Coronary artery (tissue), 2 donors: ENCODE measurements around the gene DDX31.

Source experiments
- DNase-seq: peaks from one replicate; pipeline ENCODE4 v3.0.0-alpha.2; 2017; ENCODE audit warnings: low spot score
- H3K27ac ChIP-seq, 2 donors: fragments of 200-600 bp; sonication (generic); one replicate each; pipeline ENCODE4 v1.5.1; 2016 to 2019
- H3K4me3 ChIP-seq: fragments of 200-600 bp; sonication (generic); 2 replicates; pipeline ENCODE4 v1.5.1; 2016; ENCODE audit warnings: mild to moderate bottlenecking, moderate library complexity
- CTCF ChIP-seq: fragments of 200-600 bp; sonication (generic); IDR thresholded peaks from one replicate; pipeline ENCODE4 v1.5.1; 2019; ENCODE audit warnings: antibody characterized with exemption

The DDX31 gene

GRCh38 chr9:132560616-132561202 lies 109.1 kb downstream of the DDX31 start:
- Histone ChIP-seq H3K4me3 (no peak overlapping the region), H3K27ac (no peak overlapping the region)
- DNase-seq: no peak
- no peak for TF ChIP-seq CTCF

GRCh38 chr9:132559711-132560110 lies 110.1 kb downstream of the DDX31 start:
- DNase-seq: no peak
- TF ChIP-seq CTCF: no peak
- Histone ChIP-seq H3K4me3 (no peak overlapping the region), H3K27ac (no peak overlapping the region)

- Histone ChIP-seq H3K27ac (no peak overlapping the region), H3K4me3 (no peak overlapping the region)
- no peak for DNase-seq
- TF ChIP-seq CTCF: no peak
These were observed 112.6 kb downstream of the DDX31 start for GRCh38 chr9:132557159-132557558.

GRCh38 chr9:132556714-132557113 lies 113.1 kb downstream of the DDX31 start:
- no peak for TF ChIP-seq CTCF
- Histone ChIP-seq H3K4me3 (no peak overlapping the region), H3K27ac (no peak overlapping the region)
- DNase-seq: no peak

- DNase-seq: no peak
- TF ChIP-seq CTCF: no peak
- Histone ChIP-seq H3K27ac (no peak overlapping the region), H3K4me3 (no peak overlapping the region)
These were observed 113.5 kb downstream of the DDX31 start for GRCh38 chr9:132556235-132556634.

- Histone ChIP-seq H3K4me3 (no peak overlapping the region), H3K27ac (no peak overlapping the region)
- no peak for TF ChIP-seq CTCF
- DNase-seq: no peak
These were observed 114.3 kb downstream of the DDX31 start for GRCh38 chr9:132555528-132555927.

- TF ChIP-seq CTCF: no peak
- Histone ChIP-seq H3K27ac (no peak overlapping the region), H3K4me3 (no peak overlapping the region)
- no peak for DNase-seq
These were observed 115.0 kb downstream of the DDX31 start for GRCh38 chr9:132554755-132555154.
